ENCODE data around the gene DBNL. TPM values are rescaled to one million over a fixed set of nuclear protein-coding genes. Genes with fewer than 3 reads are reported as not detected.

DBNL gene
- total and polyA plus RNA-seq, 2 donors (not counting 1 experiment from before 2014, with no cell fraction given) = 335 to 386 TPM

GRCh38 chr7:44045226-44046014, 918 bp downstream of the DBNL start:
- 17% methylated on average over 10 of the region's 15 CpGs for WGBS (ENCODE audit: insufficient coverage)
- ChIA-PET CTCF (interaction anchor here (1.2 to 2.8 kb wide), 6 partner anchors 10 to 155 kb away, joined by 3 to 17 read pairs (median 4); partner anchors contain the start of gene YKT6), POLR2A (interaction anchor here (1.2 to 2.4 kb wide), 5 partner anchors 14 to 52 kb away, joined by 3 to 15 read pairs (median 5); partner anchors contain the start of gene POLM)
- peak overlapping the region; percentile 99 for H3K27ac Mint-ChIP-seq
- DNase-seq (peak; percentile 23), ATAC-seq (ENCODE audit: low read depth) (no peak)
- no peaks in the 10 kb centered on the region for H3K9me3 ChIP-seq (ENCODE audit: control extremely low read depth in 1 of 3, control insufficient read depth in 2 of 3, insufficient read depth in 1 of 3, low read length in 2 of 3)
- peak overlapping the region; percentile 87 for H3K9ac ChIP-seq (ENCODE audit: low read length)
- H2AFZ ChIP-seq (ENCODE audit: insufficient read depth, low read depth, low read length, poor library complexity, severe bottlenecking) = peak overlapping the region; percentile 83
- peak overlapping the region; percentile 86 to 96 (median 91) for H3K4me3 ChIP-seq (ENCODE audit: control extremely low read depth in 1 of 5, extremely low read depth in 1 of 5, insufficient read depth in 1 of 5, low read depth in 2 of 5, low read length in 4 of 5)
- peak overlapping the region; percentile 98 for H3K4me3 Mint-ChIP-seq
- H3K27me3 Mint-ChIP-seq = no peaks in the 10 kb centered on the region
- no peak for TF ChIP-seq EZH2 (IDR thresholded peaks at IDR 0.05; ENCODE audit: borderline replicate concordance, insufficient read depth, low read depth, low read length, poor library complexity, severe bottlenecking)
- TF ChIP-seq, protein P1, sequence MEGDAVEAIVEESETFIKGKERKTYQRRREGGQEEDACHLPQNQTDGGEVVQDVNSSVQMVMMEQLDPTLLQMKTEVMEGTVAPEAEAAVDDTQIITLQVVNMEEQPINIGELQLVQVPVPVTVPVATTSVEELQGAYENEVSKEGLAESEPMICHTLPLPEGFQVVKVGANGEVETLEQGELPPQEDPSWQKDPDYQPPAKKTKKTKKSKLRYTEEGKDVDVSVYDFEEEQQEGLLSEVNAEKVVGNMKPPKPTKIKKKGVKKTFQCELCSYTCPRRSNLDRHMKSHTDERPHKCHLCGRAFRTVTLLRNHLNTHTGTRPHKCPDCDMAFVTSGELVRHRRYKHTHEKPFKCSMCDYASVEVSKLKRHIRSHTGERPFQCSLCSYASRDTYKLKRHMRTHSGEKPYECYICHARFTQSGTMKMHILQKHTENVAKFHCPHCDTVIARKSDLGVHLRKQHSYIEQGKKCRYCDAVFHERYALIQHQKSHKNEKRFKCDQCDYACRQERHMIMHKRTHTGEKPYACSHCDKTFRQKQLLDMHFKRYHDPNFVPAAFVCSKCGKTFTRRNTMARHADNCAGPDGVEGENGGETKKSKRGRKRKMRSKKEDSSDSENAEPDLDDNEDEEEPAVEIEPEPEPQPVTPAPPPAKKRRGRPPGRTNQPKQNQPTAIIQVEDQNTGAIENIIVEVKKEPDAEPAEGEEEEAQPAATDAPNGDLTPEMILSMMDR (IDR thresholded peaks at IDR 0.05) = no peak
- peaks cover 59 to 68% of the 10 kb centered on the region in 2 donors for H3K4me1 ChIP-seq (ENCODE audit: control insufficient read depth in 2 of 2, insufficient read depth in 2 of 2, low read length in 2 of 2)
- H3K9me3 Mint-ChIP-seq (ENCODE audit: insufficient read depth) = no peaks in the 10 kb centered on the region
- peaks cover 49% of the 10 kb centered on the region for H4K20me1 ChIP-seq (ENCODE audit: control insufficient read depth, insufficient read depth, low read length, poor library complexity, severe bottlenecking)
- peak overlapping the region; percentile 93 for H3K4me2 ChIP-seq (replicated peaks; ENCODE audit: low read depth, low read length, poor library complexity, severe bottlenecking)
- intact Hi-C loops (cut with micrococcal nuclease) = loop anchor here (1.0 to 10.0 kb wide), 4 partner anchors 14 to 979 kb away; partner anchors contain the start of gene POLD2
- peaks cover 69% of the 10 kb centered on the region for H3K79me2 ChIP-seq (ENCODE audit: control insufficient read depth, insufficient read depth, low read length)
- H3K36me3 ChIP-seq (replicated peaks in 1 of 2; ENCODE audit: control extremely low read depth in 1 of 2, control insufficient read depth in 1 of 2, extremely low read depth in 1 of 2, insufficient read depth in 2 of 2, low read length in 1 of 2) = peaks cover 0 to 29% of the 10 kb centered on the region in 2 experiments
- no peaks in the 10 kb centered on the region for H3K27me3 ChIP-seq (replicated peaks in 1 of 4; ENCODE audit: control extremely low read depth in 1 of 4, control insufficient read depth in 3 of 4, insufficient read depth in 4 of 4, low read length in 3 of 4)
- peak overlapping the region; percentile 83 to 96 for H3K27ac ChIP-seq (ENCODE audit: low read length in 2 of 2)
- H3K4me1 Mint-ChIP-seq = peaks cover 66% of the 10 kb centered on the region
